Measurements from ENCODE around the gene ZNF639. TPM values are rescaled to one million over a fixed set of nuclear protein-coding genes. Genes with fewer than 3 reads are reported as not detected.

Gene ZNF639
- total RNA-seq, 4 donors from 2014 or later: 60.6 to 97.8 (median 63.4) TPM

DNA sequence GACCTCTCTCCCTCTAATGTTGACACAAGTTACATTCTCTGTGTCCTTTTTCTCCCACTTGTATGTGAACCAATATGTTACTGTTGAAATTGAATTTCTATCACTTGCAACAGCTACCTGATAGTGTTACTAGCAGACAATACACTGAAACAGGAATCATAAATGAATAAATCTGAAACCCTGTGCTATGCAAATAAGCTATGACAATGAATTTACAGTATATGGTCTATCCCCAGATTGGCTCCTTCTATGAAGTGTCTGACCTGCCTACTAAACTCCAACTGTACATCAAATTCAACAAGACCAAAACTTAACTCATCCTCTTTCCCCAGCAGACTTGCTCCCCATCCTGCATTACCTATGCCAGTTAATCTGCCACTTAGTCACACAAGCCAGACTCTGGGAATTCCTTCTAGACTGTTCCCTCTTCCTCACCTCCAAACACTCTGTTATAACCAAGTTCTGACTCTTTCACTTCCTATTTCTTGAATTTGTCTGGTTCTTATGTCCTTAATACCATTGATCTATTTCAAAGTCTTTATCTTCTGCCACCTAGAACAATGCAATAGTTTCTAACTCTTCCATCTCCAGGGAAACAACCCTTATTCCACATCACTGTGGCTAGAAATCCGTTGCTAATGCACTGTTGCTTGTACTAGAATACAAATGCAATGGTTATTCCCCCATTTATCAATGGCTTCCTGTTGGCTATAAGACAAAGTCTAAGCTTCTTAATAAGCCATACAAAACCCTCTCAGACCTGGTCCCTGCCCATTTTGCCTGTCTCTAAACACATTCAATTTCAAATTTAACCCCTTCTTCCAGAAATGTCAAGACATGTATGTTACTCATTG lies 13.4 kb upstream of the ZNF639 start:
- no peak for ATAC-seq
- Histone ChIP-seq H3K36me3 (no peaks in the 10 kb centered on the region), H3K4me1 (no peaks in the 10 kb centered on the region), H3K27me3 (no peaks in the 10 kb centered on the region), H3K4me3 (no peak overlapping the region), H3K27ac (no peak overlapping the region), H3K9me3 (no peaks in the 10 kb centered on the region)
- TF ChIP-seq POLR2A (IDR thresholded peaks at IDR 0.05) (no peak), POLR2AphosphoS5 (IDR thresholded peaks at IDR 0.05) (no peak), EP300 (IDR thresholded peaks at IDR 0.05) (no peak)
- TF ChIP-seq, protein P1, sequence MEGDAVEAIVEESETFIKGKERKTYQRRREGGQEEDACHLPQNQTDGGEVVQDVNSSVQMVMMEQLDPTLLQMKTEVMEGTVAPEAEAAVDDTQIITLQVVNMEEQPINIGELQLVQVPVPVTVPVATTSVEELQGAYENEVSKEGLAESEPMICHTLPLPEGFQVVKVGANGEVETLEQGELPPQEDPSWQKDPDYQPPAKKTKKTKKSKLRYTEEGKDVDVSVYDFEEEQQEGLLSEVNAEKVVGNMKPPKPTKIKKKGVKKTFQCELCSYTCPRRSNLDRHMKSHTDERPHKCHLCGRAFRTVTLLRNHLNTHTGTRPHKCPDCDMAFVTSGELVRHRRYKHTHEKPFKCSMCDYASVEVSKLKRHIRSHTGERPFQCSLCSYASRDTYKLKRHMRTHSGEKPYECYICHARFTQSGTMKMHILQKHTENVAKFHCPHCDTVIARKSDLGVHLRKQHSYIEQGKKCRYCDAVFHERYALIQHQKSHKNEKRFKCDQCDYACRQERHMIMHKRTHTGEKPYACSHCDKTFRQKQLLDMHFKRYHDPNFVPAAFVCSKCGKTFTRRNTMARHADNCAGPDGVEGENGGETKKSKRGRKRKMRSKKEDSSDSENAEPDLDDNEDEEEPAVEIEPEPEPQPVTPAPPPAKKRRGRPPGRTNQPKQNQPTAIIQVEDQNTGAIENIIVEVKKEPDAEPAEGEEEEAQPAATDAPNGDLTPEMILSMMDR (IDR thresholded peaks at IDR 0.05): no peak
- 11 to 13% methylated on average over 1 of the region's 1 CpG for WGBS, 2 donors (ENCODE audit: low coverage in 1 of 2)

DNA sequence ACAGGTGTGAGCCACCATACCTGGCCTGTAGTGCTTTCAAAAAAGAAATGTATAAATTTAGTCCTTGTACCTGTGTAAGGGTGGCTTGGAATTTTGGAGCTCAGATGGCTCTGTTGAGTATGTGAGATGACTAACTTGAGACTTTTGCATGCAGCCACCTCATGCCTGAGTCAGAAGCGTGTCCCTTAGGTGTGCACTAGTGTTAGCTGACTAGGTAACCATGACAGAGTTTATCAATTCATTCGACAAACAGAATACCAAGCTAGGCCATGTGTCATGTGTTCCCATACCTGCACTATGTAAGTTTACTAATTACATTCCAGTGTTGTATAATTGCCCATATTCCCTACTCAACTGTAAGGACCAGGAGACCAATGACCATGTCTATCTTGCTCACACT lies 4.0 kb upstream of the ZNF639 start:
- H3K9me3 ChIP-seq: no peaks in the 10 kb centered on the region
- H3K27ac ChIP-seq: no peak overlapping the region
- H3K36me3 ChIP-seq: no peaks in the 10 kb centered on the region
- no peak for ATAC-seq
- TF ChIP-seq POLR2AphosphoS5 (IDR thresholded peaks at IDR 0.05) (no peak), POLR2A (IDR thresholded peaks at IDR 0.05) (no peak), EP300 (IDR thresholded peaks at IDR 0.05) (no peak)
- TF ChIP-seq, protein P1 (IDR thresholded peaks at IDR 0.05): no peak
- H3K27me3 ChIP-seq: no peaks in the 10 kb centered on the region
- H3K4me3 ChIP-seq: no peak overlapping the region
- H3K4me1 ChIP-seq: peaks cover 3 to 23% (median 4%) of the 10 kb centered on the region in 3 donors
- WGBS, 2 donors (ENCODE audit: low coverage in 1 of 2): 100% methylated on average over 1 to 2 of the region's 2 CpGs

DNA sequence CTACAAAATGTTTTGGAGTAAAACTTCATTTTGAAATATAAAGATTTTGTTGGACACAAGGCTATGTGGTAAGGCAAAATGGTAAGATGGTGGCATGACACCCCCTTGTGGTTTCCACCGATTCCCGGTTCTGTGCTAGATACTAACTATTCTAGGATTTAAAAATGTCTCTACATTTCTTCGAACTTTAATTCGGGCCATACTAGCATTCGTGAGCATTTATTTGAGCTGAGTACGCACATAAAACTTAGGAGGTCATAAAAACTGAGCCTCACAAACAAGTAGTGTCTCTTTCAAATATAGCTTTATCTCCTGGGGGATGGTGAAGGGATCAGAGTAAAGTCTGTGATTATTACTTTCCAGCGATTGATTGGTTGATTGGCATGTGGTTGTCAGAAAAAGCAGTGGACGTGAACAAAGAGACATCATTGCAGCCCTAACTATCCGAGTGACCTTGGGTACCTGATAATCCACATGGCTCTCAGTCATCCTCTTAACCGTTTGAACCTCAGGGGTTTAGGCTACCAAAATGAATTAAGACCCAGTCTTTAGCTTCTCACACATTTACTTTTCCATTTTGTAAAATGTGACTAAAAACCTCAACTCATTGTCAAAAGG lies 1.1 kb upstream of the ZNF639 start:
- Histone ChIP-seq H3K4me1 (peaks cover 4 to 45% (median 11%) of the 10 kb centered on the region in 3 donors), H3K9me3 (no peaks in the 10 kb centered on the region), H3K4me3 (peak overlapping the region; percentile 50 to 94), H3K27ac (peak overlapping the region; percentile 62 to 99 (median 98)), H3K36me3 (peaks cover 0 to 10% of the 10 kb centered on the region in 2 donors), H3K27me3 (no peaks in the 10 kb centered on the region)
- TF ChIP-seq, protein P1 (IDR thresholded peaks at IDR 0.05): peak; percentile 35 to 63 (median 54)
- TF ChIP-seq POLR2A (IDR thresholded peaks at IDR 0.05) (no peak), EP300 (IDR thresholded peaks at IDR 0.05) (no peak), POLR2AphosphoS5 (IDR thresholded peaks at IDR 0.05) (no peak)
- no peak for ATAC-seq
- 23 to 27% methylated on average over 10 of the region's 10 CpGs for WGBS, 2 donors (ENCODE audit: low coverage in 1 of 2)

DNA sequence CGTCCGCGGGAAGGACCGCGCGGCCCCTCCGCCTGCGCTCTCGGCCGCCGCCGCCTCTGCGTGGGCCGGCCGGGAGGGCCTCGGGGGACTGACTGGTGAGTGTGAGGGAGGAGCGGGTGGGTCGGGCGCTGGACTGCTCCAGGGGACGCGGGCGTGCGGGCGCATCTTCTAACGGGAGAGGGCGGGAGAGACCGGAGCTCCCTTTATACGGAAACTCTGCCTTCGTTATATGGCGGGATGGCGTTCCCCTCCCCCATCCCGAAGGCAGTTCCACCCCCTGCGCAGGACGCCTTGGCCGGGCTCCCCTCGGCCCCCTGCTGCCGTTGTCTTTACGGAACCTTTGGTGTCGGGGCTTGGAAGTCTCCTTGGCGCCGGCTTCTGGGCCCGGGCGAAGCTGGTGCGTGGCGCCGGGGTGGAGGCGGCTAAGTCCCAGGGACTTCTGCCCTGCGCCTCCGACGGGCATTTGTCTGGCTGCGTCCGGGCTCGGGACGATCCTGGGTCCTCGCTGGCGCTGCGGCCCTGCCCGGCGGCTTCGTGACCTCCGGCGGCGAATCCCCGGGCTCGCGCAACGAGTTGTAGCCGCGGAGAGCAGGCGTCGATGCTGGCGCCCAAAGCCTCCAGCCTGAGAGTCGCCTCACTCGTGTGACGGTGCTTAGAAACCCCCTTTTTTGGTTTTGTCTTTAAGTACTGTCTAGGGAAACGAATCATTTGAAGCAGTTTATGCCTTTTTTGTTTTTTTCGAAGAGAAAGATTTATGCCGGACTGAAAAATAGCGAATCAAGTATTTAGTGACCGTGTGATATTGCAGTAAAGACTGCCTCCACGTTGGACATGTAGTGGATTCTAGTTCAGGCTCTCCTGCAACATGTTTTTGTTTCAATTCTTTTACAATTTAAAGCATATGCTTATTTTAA lies 623 bp downstream of the ZNF639 start:
- Histone ChIP-seq H3K27me3 (no peaks in the 10 kb centered on the region), H3K27ac (peak overlapping the region; percentile 62 to 99 (median 98)), H3K4me1 (peaks cover 4 to 58% (median 11%) of the 10 kb centered on the region in 3 donors), H3K4me3 (peak overlapping the region; percentile 50 to 94), H3K9me3 (no peaks in the 10 kb centered on the region), H3K36me3 (peaks cover 0 to 12% of the 10 kb centered on the region in 2 donors)
- TF ChIP-seq EP300 (IDR thresholded peaks at IDR 0.05) (no peak), POLR2AphosphoS5 (IDR thresholded peaks at IDR 0.05) (no peak), POLR2A (IDR thresholded peaks at IDR 0.05) (peak in 1 of 2 donors; percentile 42)
- TF ChIP-seq, protein P1 (IDR thresholded peaks at IDR 0.05): no peak
- peak; percentile 76 for ATAC-seq
- WGBS, 2 donors (ENCODE audit: low coverage in 1 of 2): 0% methylated on average over 8 to 13 of the region's 81 CpGs
